ENCODE measurements around the gene MPHOSPH10.
"Not testable (repeated sequence)": the region's sequence is repeated elsewhere in the genome, so short reads cannot be mapped to it uniquely, and the experiment has no call there.

MPHOSPH10 gene

GRCh38 chr2:71130152-71130904, at the start of gene MPHOSPH10, which contains the start of gene MCEE:
MPHOSPH10 (plus strand) TSS chr2:71130634; CDS start chr2:71130666, 32 bp downstream.
MCEE (minus strand) TSS chr2:71130229; CDS start chr2:71130219, 10 bp downstream.
- H3K4me3 ChIP-seq (ENCODE audit: low read length) = peak within 1 kb of the TSS; percentile 90
- peak; percentile 96 for DNase-seq (ENCODE audit: low read depth)
- TF ChIP-seq CTCF (IDR thresholded peaks at IDR 0.05; ENCODE audit: insufficient read depth, low read depth, low read length, missing control alignments) = no peak

GRCh38 chr2:71082402-71083252, 47.8 kb upstream of the MPHOSPH10 start:
- DNase-seq (ENCODE audit: low read depth) = no peak
- no peak overlapping the region for H3K4me3 ChIP-seq (ENCODE audit: low read length)

GRCh38 chr2:71083297-71083696, 47.1 kb upstream of the MPHOSPH10 start:
- not testable (repeated sequence) for DNase-seq (ENCODE audit: low read depth); H3K4me3 ChIP-seq (ENCODE audit: low read length)

More at GRCh38 chr2:71082402-71083252, 47.8 kb upstream of the MPHOSPH10 start:
- TF ChIP-seq CTCF (IDR thresholded peaks at IDR 0.05; ENCODE audit: insufficient read depth, low read depth, low read length, missing control alignments) = no peak

- not testable (repeated sequence) for DNase-seq (ENCODE audit: low read depth); H3K4me3 ChIP-seq (ENCODE audit: low read length)
Observed at GRCh38 chr2:71083752-71084312, 46.6 kb upstream of the MPHOSPH10 start.

GRCh38 chr2:71085325-71086003, 45.0 kb upstream of the MPHOSPH10 start:
- not testable (repeated sequence) for DNase-seq (ENCODE audit: low read depth); H3K4me3 ChIP-seq (ENCODE audit: low read length)

- not testable (repeated sequence) for DNase-seq (ENCODE audit: low read depth); H3K4me3 ChIP-seq (ENCODE audit: low read length)
Observed at GRCh38 chr2:71089475-71089874, 41.0 kb upstream of the MPHOSPH10 start.

GRCh38 chr2:71091808-71092207, 38.6 kb upstream of the MPHOSPH10 start:
- not testable (repeated sequence) for DNase-seq (ENCODE audit: low read depth); H3K4me3 ChIP-seq (ENCODE audit: low read length)

- not testable (repeated sequence) for H3K4me3 ChIP-seq (ENCODE audit: low read length); DNase-seq (ENCODE audit: low read depth)
Observed at GRCh38 chr2:71092491-71093260, 37.8 kb upstream of the MPHOSPH10 start.

GRCh38 chr2:71100195-71100964, 30.1 kb upstream of the MPHOSPH10 start:
- H3K4me3 ChIP-seq (ENCODE audit: low read length) = no peak overlapping the region
- peak; percentile 74 for DNase-seq (ENCODE audit: low read depth)
- TF ChIP-seq CTCF (IDR thresholded peaks at IDR 0.05; ENCODE audit: insufficient read depth, low read depth, low read length, missing control alignments) = peak; percentile 93

Measured in epithelial cell of esophagus (primary cell).